Chondrocyte (in vitro differentiated cells): Measurements from ENCODE around the gene CANT1. TPM values are rescaled to one million over a fixed set of nuclear protein-coding genes. Genes with fewer than 3 reads are reported as not detected.

ENCODE experiments used
- DNase-seq: peaks from one replicate; pipeline ENCODE4 v3.0.0; 2021; ENCODE audit warnings: mixed read lengths, low spot score
- H3K27ac Mint-ChIP-seq: one replicate; pipeline ENCODE4 v1.8.0; 2021; ENCODE audit warnings: mild to moderate bottlenecking, moderate library complexity, mixed read lengths; ENCODE audit not compliant: unreplicated experiment
- H3K27me3 Mint-ChIP-seq: 2 replicates; pipeline ENCODE4 v1.8.0; 2021; ENCODE audit warnings: low read depth, mixed read lengths
- H3K36me3 Mint-ChIP-seq: 2 replicates; pipeline ENCODE4 v1.8.0; 2021; ENCODE audit warnings: low read depth, mixed read lengths
- H3K4me1 Mint-ChIP-seq: 2 replicates; pipeline ENCODE4 v1.8.0; 2021; ENCODE audit warnings: low read depth, mild to moderate bottlenecking, mixed read lengths
- H3K4me3 Mint-ChIP-seq: one replicate; pipeline ENCODE4 v1.8.0; 2021; ENCODE audit warnings: mild to moderate bottlenecking, moderate library complexity, mixed read lengths; ENCODE audit not compliant: unreplicated experiment
- H3K9me3 Mint-ChIP-seq: 2 replicates; pipeline ENCODE4 v1.8.0; 2021; ENCODE audit warnings: low read depth, mixed read lengths
- total RNA-seq: library from RNA; stranded (reverse); gene quantifications from 3 replicates; pipeline ENCODE4 v1.2.1, GENCODE V29; 2021
- TF ChIP-seq, protein P1 (sequence below): fragments of 200-600 bp; sonication (generic); IDR thresholded peaks from 2 replicates; pipeline ENCODE4 v1.5.0; 2021; ENCODE audit warnings: antibody characterized with exemption, mild to moderate bottlenecking, moderate library complexity

CANT1 gene
- total RNA-seq, 1 donor from 2014 or later: 50.5 TPM

DNA sequence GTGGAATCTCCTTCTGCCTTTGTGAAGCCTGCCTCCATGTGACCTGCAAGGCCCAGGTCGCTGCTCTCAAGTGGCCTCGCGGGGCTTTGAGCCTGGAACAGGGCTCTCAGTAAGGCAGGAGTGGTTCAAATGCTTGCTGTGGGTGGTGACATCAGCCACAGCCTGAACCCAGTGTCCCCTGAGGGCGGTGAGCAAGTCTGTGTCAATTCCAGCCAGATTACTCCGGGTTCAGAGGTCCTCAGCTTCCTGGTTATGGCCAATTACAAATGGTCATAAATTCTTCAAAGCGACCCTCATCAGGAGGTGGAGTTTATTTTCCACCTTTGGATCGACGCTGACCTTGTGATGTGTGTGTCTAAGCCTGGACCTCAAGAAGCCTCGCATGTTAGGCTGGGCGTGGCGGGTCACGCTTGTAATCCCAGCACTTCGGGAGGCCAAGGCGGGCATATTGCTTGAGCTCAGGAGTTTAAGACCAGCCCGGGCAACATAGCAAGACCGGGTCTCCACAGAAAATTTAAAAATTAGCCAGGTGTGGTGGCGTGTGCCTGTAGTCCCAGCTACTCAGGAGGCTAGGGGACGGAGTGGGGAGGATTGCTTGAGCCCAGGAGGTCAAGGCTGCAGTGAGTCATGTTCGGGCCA is 47.1 kb downstream of the CANT1 start:
- no peak for DNase-seq
- Mint-ChIP-seq H3K4me3 (no peak overlapping the region), H3K4me1 (peaks cover 13% of the 10 kb centered on the region), H3K27ac (no peak overlapping the region), H3K9me3 (no peaks in the 10 kb centered on the region), H3K36me3 (no peaks in the 10 kb centered on the region), H3K27me3 (no peaks in the 10 kb centered on the region)
- TF ChIP-seq, protein P1, sequence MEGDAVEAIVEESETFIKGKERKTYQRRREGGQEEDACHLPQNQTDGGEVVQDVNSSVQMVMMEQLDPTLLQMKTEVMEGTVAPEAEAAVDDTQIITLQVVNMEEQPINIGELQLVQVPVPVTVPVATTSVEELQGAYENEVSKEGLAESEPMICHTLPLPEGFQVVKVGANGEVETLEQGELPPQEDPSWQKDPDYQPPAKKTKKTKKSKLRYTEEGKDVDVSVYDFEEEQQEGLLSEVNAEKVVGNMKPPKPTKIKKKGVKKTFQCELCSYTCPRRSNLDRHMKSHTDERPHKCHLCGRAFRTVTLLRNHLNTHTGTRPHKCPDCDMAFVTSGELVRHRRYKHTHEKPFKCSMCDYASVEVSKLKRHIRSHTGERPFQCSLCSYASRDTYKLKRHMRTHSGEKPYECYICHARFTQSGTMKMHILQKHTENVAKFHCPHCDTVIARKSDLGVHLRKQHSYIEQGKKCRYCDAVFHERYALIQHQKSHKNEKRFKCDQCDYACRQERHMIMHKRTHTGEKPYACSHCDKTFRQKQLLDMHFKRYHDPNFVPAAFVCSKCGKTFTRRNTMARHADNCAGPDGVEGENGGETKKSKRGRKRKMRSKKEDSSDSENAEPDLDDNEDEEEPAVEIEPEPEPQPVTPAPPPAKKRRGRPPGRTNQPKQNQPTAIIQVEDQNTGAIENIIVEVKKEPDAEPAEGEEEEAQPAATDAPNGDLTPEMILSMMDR: no peak

- H3K4me1 Mint-ChIP-seq: peaks cover 18% of the 10 kb centered on the region
- no peaks in the 10 kb centered on the region for H3K27me3 Mint-ChIP-seq
- no peak overlapping the region for H3K27ac Mint-ChIP-seq
These were observed 48.0 kb downstream of the CANT1 start for GRCh38 chr17:78961571-78961970.

DNA sequence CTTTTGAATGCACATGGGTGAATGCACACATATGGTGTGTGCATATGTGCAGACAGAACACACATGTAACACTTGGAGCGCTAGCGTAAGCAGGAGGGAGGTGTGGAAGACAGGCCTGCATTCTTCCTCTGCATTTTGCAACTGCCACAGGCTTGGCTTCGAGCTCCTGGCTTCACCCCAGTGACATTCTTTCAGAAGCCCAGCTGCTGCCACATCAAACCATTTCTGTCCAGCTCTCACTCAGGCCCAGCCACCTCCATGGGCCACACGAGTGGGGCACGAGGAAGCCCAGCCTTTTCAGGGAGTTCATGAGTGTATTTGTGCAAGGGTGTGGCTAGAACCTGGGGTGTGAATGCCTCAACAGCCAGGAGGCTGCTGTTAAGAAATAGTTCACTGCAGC is 48.6 kb downstream of the CANT1 start:
- H3K9me3 Mint-ChIP-seq: no peaks in the 10 kb centered on the region
- TF ChIP-seq, protein P1: no peak
- no peak overlapping the region for H3K27ac Mint-ChIP-seq
- no peak overlapping the region for H3K4me3 Mint-ChIP-seq
- H3K27me3 Mint-ChIP-seq: no peaks in the 10 kb centered on the region
- H3K4me1 Mint-ChIP-seq: peaks cover 18% of the 10 kb centered on the region
- DNase-seq: no peak
- H3K36me3 Mint-ChIP-seq: no peaks in the 10 kb centered on the region

More at GRCh38 chr17:78961571-78961970, 48.0 kb downstream of the CANT1 start:
- Mint-ChIP-seq H3K9me3 (no peaks in the 10 kb centered on the region), H3K4me3 (no peak overlapping the region), H3K36me3 (no peaks in the 10 kb centered on the region)
- no peak for DNase-seq
- TF ChIP-seq, protein P1: no peak

GRCh38 chr17:78959803-78960202 is 49.8 kb downstream of the CANT1 start:
- Mint-ChIP-seq H3K4me3 (no peak overlapping the region), H3K4me1 (peaks cover 18% of the 10 kb centered on the region), H3K36me3 (no peaks in the 10 kb centered on the region), H3K27ac (no peak overlapping the region), H3K27me3 (no peaks in the 10 kb centered on the region), H3K9me3 (no peaks in the 10 kb centered on the region)
- TF ChIP-seq, protein P1: peak; percentile 24
- no peak for DNase-seq

GRCh38 chr17:78958641-78959127 is 50.9 kb downstream of the CANT1 start:
- Mint-ChIP-seq H3K27ac (no peak overlapping the region), H3K4me1 (peaks cover 18% of the 10 kb centered on the region), H3K4me3 (no peak overlapping the region), H3K9me3 (no peaks in the 10 kb centered on the region), H3K27me3 (no peaks in the 10 kb centered on the region), H3K36me3 (no peaks in the 10 kb centered on the region)
- no peak for DNase-seq
- TF ChIP-seq, protein P1: no peak
